Activated naive CD8-positive, alpha-beta T cell treated with anti-CD3 and anti-CD28 coated beads, Interleukin-2, amount 50 U/mL, for 16 hours (primary cell): ENCODE data around the gene SMARCD2.
A peak's percentile ranks its signal among the peaks of the same experiment; 100 is the strongest.
"Not testable (repeated sequence)": the region's sequence is repeated elsewhere in the genome, so short reads cannot be mapped to it uniquely, and the experiment has no call there.

ENCODE experiments used
- DNase-seq: peaks from one replicate; pipeline ENCODE4 v3.0.0-alpha.2; 2020; ENCODE audit warnings: low read depth, low spot score

Gene SMARCD2

GRCh38 chr17:63842540-63843386 lies at the start of gene SMARCD2:
TSS of gene SMARCD2 (minus strand) at chr17:63842685. CDS start at chr17:63842674, 11 bp downstream.
- DNase-seq = peak; percentile 99

- DNase-seq = not testable (repeated sequence)
Observed at GRCh38 chr17:63889026-63889848, 46.8 kb upstream of the SMARCD2 start.

DNA sequence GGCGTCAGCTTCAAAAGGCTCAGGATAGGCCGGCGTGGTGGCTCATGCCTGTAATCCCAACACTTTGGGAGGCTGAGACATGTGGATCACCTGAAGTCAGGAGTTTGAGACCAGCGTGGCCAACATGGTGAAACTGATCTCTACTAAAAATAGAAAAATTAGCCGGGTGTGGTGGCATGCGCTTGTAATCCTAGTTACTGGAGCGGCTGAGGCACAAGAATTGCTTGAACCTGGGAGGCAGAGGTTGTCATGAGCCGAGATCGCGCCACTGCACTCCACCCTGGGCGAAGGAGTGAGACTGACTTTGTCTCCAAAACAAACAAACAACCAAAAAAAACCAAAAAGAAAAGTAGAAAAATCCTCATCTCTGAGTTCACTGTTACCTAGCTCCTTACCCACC lies 42.6 kb upstream of the SMARCD2 start:
- not testable (repeated sequence) for DNase-seq

DNA sequence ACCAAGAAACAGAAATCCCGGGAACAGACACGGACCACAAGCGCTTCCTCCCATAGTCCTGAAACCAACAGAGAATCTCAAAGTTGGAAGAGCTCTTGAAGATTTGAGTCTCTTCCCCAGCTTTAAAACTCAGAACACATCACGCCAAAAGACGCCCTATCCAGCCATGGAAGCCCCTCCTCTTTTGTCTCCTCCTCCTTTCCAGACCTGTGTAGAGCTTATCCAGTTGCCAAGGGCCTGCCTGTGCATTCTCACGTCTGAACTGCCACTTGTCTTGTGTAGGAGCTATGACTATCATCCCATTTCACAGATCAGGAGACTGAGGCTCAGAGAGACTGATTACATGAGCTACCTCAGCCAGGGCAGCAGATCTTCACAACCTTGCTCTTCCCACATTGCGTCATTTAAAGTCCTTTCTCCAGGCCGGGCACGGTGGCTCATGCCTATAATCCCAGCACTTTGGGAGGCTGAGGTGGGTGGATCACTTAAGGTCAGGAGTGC lies 40.2 kb upstream of the SMARCD2 start:
- DNase-seq = not testable (repeated sequence)

GRCh38 chr17:63881935-63882601 lies 39.6 kb upstream of the SMARCD2 start, which contains the start of gene GH2:
TSS of gene GH2 (minus strand) at chr17:63881944. CDS start at chr17:63881801, 143 bp downstream.
- peak; percentile 39 for DNase-seq

DNA sequence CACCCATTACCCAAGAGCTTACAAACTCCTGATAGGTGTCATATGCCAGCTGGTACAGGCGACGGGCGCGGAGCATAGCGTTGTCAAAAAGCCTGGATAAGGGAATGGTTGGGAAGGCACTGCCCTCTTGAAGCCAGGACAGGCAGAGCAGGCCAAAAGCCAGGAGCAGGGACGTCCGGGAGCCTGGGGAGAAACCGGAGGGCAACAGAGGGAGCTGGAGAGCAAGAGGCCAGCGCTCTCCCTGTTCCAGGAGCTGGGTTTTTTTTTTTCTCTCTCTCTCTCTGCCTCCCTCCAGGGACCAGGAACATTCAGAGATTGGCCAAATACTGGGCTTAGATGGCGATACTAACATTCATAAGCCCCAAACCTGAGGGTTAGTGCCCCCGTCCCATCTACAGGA lies 38.9 kb upstream of the SMARCD2 start:
- DNase-seq = not testable (repeated sequence)

- DNase-seq = no peak
Observed at GRCh38 chr17:63880706-63881105, 38.2 kb upstream of the SMARCD2 start.

DNA sequence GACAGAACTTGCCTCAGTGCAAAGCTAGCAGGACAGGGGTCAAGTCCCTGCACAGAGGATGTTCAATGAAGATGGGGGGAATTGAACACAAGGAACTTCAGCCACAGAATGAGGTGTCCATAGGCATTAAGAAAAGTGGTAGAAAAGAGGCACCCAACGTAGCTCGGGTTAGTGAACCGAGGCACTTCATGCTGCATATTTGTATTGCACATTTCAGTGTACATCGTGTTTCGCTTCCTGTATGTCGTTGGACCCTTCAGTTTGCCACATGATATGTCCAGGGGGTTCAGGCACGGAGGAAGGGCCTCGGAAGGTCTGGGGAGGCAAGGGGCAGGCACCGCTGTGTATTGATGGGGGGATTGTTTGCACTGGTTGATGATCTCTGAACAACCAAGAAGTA lies 35.9 kb upstream of the SMARCD2 start:
- not testable (repeated sequence) for DNase-seq

GRCh38 chr17:63874693-63875092 lies 32.2 kb upstream of the SMARCD2 start:
- not testable (repeated sequence) for DNase-seq

- not testable (repeated sequence) for DNase-seq
Observed at GRCh38 chr17:63874061-63874626, 31.7 kb upstream of the SMARCD2 start.

DNA sequence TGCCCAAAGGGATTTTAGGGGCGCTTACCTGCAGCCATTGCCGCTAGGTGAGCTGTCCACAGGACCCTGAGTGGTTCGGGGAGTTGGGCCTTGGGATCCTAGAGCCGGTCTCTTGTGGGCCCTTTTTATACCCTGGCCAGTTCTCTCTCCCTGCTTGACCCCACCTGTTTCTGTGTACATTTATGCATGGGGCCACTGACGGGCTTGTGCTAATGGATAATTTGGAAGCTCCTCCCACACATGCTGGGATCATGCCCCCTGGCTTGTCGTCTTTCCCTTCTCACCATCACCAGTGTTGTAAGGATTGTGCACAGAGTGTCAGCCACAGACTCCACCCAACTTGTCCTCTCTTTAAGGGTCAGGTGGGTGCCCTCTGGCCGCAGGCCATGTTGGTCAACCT lies 31.1 kb upstream of the SMARCD2 start, which contains the start of gene CSH2:
CSH2 (minus strand) TSS at position 101 of the 400 bp plus-strand sequence; CDS start at position 38, 63 bp downstream.
- not testable (repeated sequence) for DNase-seq

GRCh38 chr17:63871646-63872365 lies 29.3 kb upstream of the SMARCD2 start:
- DNase-seq = not testable (repeated sequence)

DNA sequence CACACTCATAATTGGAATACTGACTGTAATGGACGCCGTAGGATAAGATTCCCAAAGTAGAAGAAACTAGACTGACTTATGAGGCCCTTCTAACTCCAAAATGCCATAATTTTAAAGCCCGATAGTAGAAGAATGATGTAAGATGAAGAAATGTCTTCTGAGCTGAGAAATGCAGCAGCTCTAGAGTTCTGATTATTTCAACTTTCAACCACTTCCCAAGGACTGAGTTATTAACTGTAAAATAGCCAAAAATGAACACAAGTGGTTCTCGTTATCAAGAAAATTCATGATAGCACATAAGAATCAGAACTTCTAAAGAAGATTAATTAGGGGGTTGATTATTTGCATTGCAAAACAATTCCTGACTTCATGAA lies 27.8 kb upstream of the SMARCD2 start:
- not testable (repeated sequence) for DNase-seq

GRCh38 chr17:63869491-63870291 lies 27.2 kb upstream of the SMARCD2 start:
- not testable (repeated sequence) for DNase-seq

DNA sequence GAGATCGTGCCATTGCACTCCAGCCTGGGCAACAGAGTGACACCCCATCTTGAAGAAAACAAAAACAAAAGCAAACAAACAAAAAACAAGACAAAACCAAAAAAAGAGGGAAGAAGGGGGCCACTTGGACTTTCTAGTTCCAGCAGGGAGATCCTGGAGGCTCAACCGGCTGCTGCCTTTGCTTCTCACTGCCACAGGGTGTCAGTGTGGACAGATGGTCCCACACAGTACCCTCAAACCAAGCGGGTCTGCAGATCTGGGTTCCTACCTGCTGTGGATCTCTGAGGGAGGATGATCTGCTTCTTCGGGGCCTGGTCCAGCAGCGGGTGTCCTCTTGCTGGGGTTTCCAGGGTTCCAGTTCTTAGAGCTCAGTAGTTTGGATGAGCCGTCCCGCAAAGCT lies 24.1 kb upstream of the SMARCD2 start:
- DNase-seq = not testable (repeated sequence)

- DNase-seq = no peak
Observed at GRCh38 chr17:63859257-63859656, 16.8 kb upstream of the SMARCD2 start.

DNA sequence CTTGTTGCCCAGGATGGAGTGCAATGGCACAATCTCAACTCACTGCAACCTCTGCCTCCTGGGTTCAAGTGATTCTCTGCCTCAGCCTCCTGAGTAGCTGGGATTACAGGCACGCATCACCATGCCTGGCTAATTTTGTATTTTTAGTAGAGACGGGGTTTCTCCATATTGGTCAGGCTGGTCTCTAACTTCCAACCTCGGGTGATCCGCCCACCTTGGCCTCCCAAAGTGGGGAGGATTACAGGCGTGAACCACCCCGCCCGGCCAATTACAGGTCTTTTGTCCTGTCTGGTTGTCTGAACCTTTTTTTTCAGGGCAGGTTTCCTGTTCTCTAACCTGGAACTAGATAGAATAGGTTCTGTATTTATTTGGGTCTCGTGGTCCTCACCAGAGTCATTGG lies 13.9 kb upstream of the SMARCD2 start:
- not testable (repeated sequence) for DNase-seq

GRCh38 chr17:63855185-63855584 lies 12.7 kb upstream of the SMARCD2 start:
- no peak for DNase-seq

DNA sequence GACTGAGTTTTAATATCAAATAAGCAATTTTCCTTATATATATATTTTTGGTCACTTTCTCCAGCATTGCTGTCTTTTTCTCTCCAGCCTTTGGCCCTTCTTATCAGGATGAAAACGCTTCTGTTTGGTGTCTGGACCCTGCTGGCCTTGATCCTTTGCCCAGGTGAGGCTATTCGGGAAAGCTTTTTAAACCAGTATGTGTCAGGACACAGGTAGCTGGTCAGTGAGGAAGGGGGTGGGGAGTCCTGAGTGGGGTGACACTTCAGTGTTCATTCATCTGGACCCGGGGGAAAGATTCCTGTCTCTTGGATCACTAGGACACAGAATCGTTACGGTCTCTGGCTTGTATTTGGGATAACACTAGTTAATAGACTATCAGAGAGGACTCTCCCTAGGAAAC lies 12.2 kb upstream of the SMARCD2 start:
- no peak for DNase-seq

DNA sequence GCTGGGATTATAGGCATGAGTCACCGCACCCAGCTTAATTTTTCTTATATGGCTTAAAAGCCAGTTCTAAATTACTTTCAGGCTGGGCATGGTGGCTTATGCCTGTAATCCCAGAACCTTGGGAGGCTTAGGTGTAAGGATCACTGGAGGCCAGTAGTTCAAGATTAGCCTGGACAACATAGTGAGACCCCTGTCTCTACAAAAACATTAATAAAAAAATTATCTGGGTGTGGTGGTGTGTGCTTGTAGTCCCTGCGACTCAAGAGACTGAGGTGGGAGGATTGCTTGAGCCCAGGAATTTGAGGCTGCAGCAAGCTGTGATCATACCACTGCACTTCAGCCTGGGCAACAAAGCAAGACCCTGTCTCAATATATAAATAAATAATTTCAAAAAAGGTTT lies 10.8 kb upstream of the SMARCD2 start:
- DNase-seq = no peak
